Stimulated activated naive CD8-positive, alpha-beta T cell treated with anti-CD3 and anti-CD28 coated beads, Interleukin-15, Interleukin-2, amounts not matched to agents 100 ng/mL and 50 ng/mL, for 24 hours (primary cell): ENCODE data around the gene GPR32.

ENCODE experiments used
- H3K27ac Mint-ChIP-seq: one replicate; pipeline ENCODE4 v1.8.0; 2021; ENCODE audit warnings: mild to moderate bottlenecking, mixed read lengths
- H3K27me3 Mint-ChIP-seq: one replicate; pipeline ENCODE4 v1.8.0; 2021; ENCODE audit warnings: mixed read lengths
- H3K36me3 Mint-ChIP-seq: one replicate; pipeline ENCODE4 v1.8.0; 2021; ENCODE audit warnings: low read depth, mixed read lengths
- H3K4me1 Mint-ChIP-seq: one replicate; pipeline ENCODE4 v1.8.0; 2021; ENCODE audit warnings: low read depth, mixed read lengths
- H3K4me3 Mint-ChIP-seq: one replicate; pipeline ENCODE4 v1.8.0; 2021; ENCODE audit warnings: mild to moderate bottlenecking, mixed read lengths
- H3K9me3 Mint-ChIP-seq: one replicate; pipeline ENCODE4 v1.8.0; 2021; ENCODE audit warnings: mixed read lengths

GPR32 gene

DNA sequence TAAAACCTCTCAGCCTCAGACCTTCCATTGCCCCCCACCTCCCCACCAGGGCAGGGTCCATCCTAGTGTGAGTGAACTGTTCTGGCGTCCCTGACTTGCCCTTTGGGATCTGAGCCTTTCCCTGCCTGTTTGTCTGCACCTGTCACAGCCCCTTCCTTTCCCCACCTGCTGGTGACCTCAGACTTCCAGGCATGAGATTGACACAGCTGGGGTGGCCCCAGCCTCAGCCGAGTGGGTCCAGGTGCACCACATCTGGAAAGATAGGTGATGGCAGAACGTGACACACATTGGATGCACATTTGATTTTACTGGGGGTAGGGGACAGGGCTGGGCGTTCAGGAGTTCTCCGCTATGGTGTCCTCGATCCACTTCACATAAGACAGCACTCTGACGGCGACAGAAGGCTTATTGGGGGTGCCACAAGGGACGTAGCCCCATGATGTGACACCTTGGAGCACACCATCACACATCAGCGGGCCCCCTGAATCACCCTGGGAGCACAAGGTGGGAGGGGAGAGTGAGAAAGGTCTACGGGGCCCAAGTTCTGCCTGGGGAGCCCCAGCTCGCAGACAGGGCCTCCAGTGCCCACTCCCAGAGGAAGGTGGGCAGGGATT is 48.7 kb downstream of the GPR32 start:
- no peaks in the 10 kb centered on the region for H3K36me3 Mint-ChIP-seq
- H3K4me1 Mint-ChIP-seq, result peaks cover 46% of the 10 kb centered on the region
- no peaks in the 10 kb centered on the region for H3K9me3 Mint-ChIP-seq
- H3K27ac Mint-ChIP-seq, result no peak overlapping the region
- peak overlapping the region; percentile 51 for H3K4me3 Mint-ChIP-seq
- peaks cover 80% of the 10 kb centered on the region for H3K27me3 Mint-ChIP-seq

DNA sequence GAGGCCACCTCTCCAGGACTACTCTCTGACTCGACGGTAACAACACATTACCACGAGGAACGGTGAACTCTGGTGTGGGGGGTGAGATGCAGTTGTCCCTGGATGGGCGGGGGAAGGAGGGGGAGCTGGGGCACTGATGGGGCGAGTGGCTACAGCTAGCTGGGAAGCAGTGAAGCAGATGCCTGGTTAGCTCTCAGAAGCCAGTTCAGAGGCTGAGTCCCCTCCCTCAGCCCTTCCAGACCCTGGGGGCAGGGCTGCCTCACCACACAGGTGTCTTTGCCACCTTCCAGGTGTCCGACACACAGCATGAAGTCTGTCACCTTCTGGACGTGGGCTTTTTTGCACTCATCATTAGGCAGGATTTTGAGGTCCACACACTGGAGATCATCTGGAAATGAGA is 49.4 kb downstream of the GPR32 start:
- Mint-ChIP-seq H3K36me3 (no peaks in the 10 kb centered on the region), H3K27me3 (peaks cover 79% of the 10 kb centered on the region), H3K27ac (no peak overlapping the region), H3K4me1 (peaks cover 46% of the 10 kb centered on the region), H3K9me3 (no peaks in the 10 kb centered on the region), H3K4me3 (no peak overlapping the region)

DNA sequence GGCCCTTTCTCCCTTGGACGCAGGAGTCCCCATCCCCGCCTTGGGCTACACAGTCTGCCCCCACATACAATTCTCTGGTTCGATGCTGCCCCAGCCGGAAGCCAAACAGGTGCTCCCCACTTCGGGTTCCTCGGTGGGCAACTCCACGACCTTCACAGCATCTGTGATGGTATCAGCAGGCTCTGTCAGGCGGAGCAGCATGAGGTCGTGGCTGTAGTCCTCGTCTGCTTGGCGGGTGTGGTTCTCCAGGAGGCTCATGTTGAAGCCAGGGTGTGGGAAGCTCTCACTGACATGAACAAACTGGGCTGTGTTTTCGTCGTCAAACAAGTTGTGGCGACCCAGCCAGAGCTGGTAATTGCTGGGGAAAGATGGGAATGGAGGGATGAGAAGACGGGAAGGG is 49.8 kb downstream of the GPR32 start:
- H3K4me3 Mint-ChIP-seq, result peak overlapping the region; percentile 52
- H3K27ac Mint-ChIP-seq, result peak overlapping the region; percentile 39
- H3K36me3 Mint-ChIP-seq, result no peaks in the 10 kb centered on the region
- H3K27me3 Mint-ChIP-seq, result peaks cover 75% of the 10 kb centered on the region
- H3K9me3 Mint-ChIP-seq, result no peaks in the 10 kb centered on the region
- H3K4me1 Mint-ChIP-seq, result peaks cover 46% of the 10 kb centered on the region

DNA sequence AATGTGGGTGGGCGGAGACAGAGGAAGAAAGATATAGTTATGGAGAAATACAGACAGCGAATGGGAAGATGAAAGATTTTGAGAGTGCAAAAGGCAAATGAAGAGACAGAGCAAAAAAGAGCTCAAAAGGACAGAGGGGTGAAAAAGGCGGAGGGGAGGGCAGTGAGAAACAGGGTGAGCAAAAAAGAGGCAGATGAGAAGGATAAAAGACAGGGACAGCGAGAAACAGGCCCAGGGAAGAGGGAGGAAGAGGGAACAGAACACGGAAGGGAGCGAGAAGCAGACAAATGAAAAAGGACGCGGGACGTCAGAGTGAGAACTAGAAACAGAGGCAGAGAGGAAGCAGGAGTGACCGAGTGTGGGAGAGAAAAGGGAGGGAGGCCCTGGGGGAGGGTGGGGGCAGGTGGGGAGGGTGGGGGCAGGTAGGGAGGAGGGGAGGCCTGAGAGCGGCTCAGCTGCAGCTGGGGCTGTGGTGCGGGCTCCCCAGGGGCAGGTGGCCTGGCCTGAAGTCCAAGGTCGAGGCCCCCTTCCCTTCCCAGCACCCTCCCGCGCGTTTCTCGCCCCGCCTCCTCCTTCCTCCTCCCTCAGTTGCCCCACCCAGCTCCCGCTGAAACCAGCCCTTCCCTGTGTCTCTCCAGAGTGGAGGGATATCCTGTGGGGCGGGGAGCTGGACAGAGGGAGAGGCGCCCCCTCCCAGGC is 50.4 kb downstream of the GPR32 start:
- Mint-ChIP-seq H3K4me1 (peaks cover 46% of the 10 kb centered on the region), H3K9me3 (no peaks in the 10 kb centered on the region), H3K36me3 (no peaks in the 10 kb centered on the region), H3K4me3 (peak overlapping the region; percentile 52), H3K27me3 (peaks cover 69% of the 10 kb centered on the region), H3K27ac (peak overlapping the region; percentile 39)

DNA sequence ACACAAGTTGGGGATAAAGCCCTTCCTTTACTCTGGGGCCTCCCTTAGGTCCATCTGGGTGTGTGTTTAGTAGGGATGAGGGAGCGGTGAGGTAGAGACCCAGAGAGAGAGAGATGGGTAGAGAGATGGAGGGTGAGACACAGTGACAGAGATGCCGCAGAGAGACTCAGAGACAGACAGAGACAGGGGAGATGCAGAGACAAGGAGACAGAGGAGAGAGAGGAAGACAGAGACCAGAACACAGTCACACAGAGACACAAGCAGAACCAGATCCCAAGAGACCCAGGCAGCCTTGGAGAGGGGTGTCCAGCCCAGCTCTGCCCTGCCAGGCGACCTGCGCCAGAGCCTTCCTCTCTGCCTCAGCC is 51.0 kb downstream of the GPR32 start:
- H3K36me3 Mint-ChIP-seq, result no peaks in the 10 kb centered on the region
- peaks cover 67% of the 10 kb centered on the region for H3K27me3 Mint-ChIP-seq
- peaks cover 43% of the 10 kb centered on the region for H3K4me1 Mint-ChIP-seq
- no peak overlapping the region for H3K27ac Mint-ChIP-seq
- H3K9me3 Mint-ChIP-seq, result no peaks in the 10 kb centered on the region
- no peak overlapping the region for H3K4me3 Mint-ChIP-seq
